ENCODE results near the gene SMC3.
"Not testable (repeated sequence)": the region's sequence is repeated elsewhere in the genome, so short reads cannot be mapped to it uniquely, and the experiment has no call there.

SMC3 gene

GRCh38 chr10:110567201-110568054 is at the start of gene SMC3:
TSS of gene SMC3 (plus strand) at chr10:110567695. CDS start at chr10:110567817, 122 bp downstream.
- peak; percentile 97 for DNase-seq

DNA sequence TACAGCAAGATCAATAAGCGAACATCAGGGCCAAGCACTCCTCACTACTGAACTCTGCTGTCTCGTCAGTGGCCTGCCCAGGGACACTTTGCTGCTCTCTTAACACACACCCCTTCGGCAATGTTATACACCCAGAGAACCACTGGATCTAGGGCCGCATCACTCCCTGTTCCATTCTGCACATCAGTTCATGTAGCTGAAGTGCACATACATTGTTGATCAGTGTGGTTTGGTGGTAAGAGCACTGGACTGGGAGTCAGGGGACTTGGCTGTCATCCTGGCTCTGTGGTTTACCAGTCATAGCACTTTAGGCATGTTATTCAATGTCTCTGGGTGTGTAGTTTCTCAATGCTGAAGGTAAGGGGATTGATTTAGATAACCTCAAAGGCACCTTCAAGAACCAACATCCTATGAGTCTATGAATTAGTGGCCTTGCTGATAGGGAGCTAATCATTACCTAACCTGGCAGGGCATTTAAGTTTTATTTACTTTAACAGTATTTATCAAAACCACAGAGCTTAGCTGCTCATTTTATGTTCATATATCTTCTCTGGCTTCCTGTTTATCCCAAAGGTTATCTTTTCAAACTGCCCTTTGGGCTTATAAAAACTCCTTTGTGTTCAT is 45.0 kb upstream of the SMC3 start:
- peak; percentile 40 for DNase-seq

DNA sequence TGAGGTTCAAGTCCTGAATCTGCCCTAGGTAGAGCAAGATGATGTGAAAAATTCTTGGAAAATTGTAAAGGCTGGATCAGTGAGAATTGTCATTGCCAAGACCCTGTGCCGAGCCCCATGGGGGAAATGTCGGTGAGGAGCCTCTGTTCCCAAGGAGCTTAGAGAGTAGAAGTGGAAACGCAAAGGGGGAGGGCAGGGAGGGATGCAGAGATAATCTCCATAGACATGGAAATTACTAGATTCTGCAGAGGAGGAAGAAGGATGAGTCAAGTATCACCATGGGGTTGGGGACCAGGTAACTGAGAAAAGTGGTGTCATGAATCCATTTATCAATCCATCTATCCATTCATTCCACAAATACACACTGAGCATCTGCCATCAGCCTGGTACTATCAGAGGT is 43.8 kb upstream of the SMC3 start:
- no peak for DNase-seq

GRCh38 chr10:110524179-110524858 is 43.2 kb upstream of the SMC3 start:
- no peak for DNase-seq

DNA sequence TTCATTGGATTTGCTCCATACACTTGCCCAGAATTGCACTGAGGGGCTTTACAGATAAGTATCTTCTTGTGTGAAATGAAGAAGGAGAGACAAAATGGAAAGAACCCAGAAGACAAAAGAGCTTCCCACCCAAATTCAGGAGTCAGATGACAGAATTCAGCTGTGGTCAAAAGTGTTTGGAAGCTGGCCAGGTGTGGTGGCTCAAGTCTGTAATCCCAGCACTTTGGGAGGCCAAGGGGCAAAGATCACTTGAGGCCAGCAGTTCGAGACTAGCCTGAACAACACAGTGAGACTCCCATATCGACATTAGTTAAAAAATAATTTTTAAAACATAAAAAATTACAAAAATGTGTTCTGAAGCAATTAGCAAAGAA is 42.6 kb upstream of the SMC3 start:
- no peak for DNase-seq

- DNase-seq = no peak
Observed at GRCh38 chr10:110525349-110526260, 41.9 kb upstream of the SMC3 start.

GRCh38 chr10:110527731-110528171 is 39.7 kb upstream of the SMC3 start:
- no peak for DNase-seq

DNA sequence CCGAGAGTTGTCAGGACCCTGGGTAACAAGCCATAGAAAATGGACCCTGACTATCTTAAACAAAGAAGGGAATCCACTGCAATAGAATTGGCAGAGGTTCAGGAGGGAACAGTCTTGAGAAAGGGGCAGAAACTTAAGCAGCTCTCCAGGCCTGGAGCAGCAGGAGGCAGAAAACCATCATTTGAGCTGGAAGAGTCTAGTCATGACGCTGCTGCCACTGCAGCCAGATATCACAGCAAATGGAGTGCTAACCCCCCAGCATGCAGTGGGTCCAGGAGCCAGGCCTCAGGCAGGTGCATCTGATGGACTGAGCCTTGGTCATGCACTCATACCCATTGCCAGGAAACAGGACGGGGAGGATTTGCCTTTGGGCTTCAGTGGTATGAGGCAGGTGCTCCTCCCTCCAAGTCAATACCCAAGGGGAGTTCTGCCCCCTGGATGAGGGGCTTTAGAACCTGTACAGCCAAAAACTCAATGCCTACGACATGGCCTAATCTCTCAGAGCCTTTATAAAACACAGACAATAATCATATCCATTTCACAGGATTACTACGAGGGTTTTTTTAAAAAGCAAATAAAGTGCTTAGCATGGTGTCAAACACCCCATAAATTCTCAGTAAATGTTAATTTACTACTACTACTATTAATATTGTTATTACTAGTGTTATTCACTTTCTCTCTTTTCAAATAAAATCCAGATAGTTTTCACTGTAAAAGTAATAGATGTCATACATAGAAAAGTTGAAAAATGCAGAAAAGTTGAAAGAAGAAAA is 39.1 kb upstream of the SMC3 start:
- DNase-seq = no peak

DNA sequence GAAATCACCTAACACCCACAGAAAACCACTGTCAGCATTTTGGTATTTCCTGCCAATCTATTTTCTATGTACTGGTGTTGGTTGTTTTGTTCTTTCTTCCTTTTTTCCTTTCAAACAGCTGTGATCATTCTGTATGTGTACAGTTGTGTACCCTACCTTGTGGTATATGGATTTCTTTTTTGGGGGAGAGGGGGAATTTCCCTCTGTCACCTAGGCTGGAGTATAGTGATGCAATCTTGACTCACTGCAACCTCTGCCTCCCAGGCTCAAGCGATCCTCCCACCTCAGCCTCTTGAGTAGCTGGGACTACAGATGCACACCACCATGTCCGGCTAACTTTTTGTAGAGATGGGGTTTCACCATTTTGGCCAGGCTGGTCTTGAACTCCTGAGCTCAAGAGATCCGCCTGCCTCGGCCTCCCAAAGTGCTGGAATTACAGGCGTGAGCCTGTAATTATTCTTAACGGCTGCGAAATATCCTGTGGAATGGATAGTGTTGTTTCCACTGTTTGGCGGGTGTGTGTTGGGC is 38.4 kb upstream of the SMC3 start:
- DNase-seq = not testable (repeated sequence)

DNA sequence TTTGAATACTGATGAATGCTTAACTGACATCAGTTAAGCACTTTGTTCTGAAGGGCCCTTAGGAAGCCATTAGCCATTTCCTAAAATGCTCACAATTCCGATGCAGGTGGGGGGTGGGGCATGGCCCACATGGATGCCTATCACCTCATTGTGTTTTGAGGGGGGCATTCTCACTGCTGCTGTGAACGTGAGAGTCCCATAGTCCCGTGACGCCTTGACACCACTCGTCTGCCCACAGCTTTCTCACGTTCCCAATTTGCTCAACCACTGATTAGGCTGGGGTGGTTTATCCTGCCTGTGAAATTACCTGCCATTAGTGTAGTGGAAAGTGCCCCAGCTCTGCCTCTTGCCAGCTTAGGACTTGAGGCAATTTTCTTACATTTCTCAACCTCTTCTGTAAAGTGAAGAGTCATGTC is 37.9 kb upstream of the SMC3 start:
- no peak for DNase-seq

DNA sequence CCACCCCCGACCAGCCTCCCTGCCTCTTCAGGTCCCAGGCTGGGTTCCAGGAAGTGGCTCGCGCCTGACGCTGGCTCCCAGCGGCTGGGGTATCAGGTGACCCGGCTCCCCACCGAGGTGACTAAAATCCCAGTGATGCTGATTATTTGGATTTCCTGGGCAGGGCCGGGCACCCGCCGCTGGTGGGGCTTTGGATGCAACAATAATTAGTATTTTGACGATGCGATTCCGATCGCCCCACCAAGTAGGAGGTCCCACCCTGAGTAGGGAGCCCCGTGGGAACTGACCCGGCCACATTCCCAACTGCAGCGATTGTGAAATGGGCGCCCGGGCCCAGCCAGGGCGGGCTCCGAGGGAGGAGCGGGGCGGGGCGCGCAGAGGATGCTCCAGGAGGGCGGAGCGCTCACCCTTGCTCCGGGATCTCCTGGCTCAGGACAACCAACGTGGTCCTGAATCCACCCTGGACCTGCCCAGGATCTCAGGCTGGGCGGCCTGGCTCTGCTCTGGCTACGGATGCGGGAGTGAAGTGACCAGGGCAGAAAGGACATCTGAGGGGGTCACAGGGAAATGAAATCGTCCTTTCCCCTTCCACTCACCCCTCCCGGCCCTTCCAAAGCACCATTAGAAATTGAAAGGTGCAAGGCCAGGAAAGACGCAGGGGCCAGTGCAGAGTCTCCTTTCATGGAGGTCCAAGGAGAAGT is 37.2 kb upstream of the SMC3 start:
- no peak for DNase-seq

GRCh38 chr10:110531687-110532086 is 35.8 kb upstream of the SMC3 start:
- DNase-seq = no peak

DNA sequence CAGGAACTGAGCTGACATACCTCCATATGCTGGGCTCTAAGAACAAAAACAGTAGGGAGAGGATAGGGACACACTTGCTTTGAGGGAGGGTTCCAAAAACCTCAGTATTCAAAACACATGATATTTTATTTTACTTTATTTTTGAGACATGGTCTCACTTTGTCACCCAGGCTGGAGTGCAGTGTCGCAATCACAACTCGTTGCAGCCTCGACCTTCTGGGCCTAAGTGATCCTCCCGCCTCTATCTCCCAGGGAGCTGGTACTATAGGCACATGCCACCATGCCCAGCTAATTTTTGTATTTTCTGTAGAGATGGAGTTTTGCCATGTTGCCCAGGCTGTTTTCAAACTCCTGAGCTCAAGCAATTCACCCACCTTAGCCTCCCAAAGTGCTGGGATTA is 34.9 kb upstream of the SMC3 start:
- DNase-seq = not testable (repeated sequence)

GRCh38 chr10:110533149-110533548 is 34.3 kb upstream of the SMC3 start:
- DNase-seq = no peak

DNA sequence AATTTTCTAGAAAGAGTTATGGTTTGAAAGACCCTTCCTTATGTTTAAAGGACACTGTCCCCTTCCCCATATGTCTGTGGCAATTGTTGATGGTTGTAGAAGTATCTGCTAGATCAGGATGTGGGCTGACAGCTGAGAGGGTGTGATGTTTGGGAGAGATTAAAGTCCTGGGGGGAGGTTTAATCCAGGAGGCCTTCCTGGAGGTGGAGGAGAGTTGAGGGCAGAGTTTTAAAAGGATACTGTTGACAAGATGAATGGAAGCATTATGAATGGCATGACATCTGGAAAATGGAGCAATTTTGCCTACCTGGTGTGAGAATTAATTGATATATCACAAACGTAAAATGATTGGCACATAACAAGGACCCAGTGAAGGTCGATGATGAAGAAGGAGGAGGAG is 32.9 kb upstream of the SMC3 start:
- DNase-seq = no peak

GRCh38 chr10:110535958-110536891 is 31.3 kb upstream of the SMC3 start:
- peak; percentile 87 for DNase-seq

DNA sequence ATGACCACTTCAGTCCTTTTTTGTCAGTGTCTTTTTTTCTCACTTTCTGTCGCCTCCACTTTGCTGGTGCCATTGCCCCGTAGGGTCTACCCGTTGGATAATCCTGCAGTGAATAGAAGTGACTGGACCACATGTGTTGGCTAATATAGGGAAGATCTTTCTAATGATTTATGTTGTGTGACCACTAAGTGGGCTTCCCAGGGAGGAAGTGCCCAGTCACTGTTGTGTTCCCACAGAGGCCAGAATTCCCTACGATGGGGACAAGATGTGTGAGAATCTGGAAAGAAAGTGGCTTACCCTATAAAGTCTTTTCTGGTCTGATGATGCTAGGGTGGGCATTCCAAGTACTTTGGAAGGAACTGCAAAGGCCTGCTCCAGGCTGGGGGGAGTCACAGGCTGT is 28.4 kb upstream of the SMC3 start:
- DNase-seq = no peak

GRCh38 chr10:110540031-110540430 is 27.5 kb upstream of the SMC3 start:
- DNase-seq = no peak

DNA sequence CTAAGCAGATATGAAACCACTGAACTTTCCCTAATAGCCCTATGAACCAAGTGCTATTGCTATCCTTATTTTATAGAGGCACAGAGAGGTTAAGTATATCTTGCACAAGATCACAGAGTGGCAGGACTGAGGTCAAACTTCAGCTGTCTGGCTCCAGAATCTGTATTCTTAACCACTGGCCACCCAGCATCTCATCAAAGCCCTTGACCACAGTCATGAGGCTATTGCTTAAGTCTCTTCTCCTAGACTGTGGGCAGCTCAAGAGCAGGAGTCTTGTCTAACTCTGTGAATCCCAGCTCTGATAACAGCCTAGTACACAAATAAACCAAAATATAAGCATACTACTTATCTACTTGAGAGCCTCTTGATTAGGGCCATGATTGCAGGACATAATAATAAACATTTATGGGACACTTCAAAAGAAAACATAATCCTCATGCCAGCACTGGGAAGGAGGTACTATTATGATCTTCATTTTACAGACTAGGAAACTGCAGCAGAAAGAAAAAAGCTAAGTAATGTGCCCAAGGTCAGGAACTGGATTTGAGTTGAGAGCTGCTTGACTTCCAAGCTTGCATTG is 22.4 kb upstream of the SMC3 start:
- DNase-seq = no peak

Measured in kidney glomerular epithelial cell (primary cell).